ENCODE measurements around the gene MRTFA. TPM values are rescaled to one million over a fixed set of nuclear protein-coding genes. Genes with fewer than 3 reads are reported as not detected.

The MRTFA gene
- total and polyA plus RNA-seq, 2 of the 13 experiments (the other 11 are each of a cell fraction or from before 2014, with no cell fraction given) = 2.4 to 8.2 TPM

- TF ChIP-seq TSC22D2 (CRISPR knock-in tag; IDR thresholded peaks at IDR 0.05; ENCODE audit: borderline replicate concordance) = no peak
- TF ChIP-seq IKZF4 (CRISPR knock-in tag; IDR thresholded peaks at IDR 0.05; ENCODE audit: borderline replicate concordance, low read depth, not compliant biosample characterization) = no peak
- no peak for TF ChIP-seq STAG1 (CRISPR knock-in tag; IDR thresholded peaks at IDR 0.05)
- no peak for TF ChIP-seq ZNF180 (CRISPR knock-in tag; IDR thresholded peaks at IDR 0.05; ENCODE audit: borderline replicate concordance, low read depth)
- no peak for TF ChIP-seq ZNF256 (CRISPR knock-in tag; conservative IDR thresholded peaks at IDR 0.05)
- TF ChIP-seq CEBPB (IDR thresholded peaks at IDR 0.05; ENCODE audit: borderline replicate concordance, low read depth, low read length) = peak; percentile 98
- no peak for TF ChIP-seq ZNF746 (CRISPR knock-in tag; IDR thresholded peaks at IDR 0.05)
- no peak for TF ChIP-seq ZNF34 (CRISPR knock-in tag; IDR thresholded peaks at IDR 0.05; ENCODE audit: borderline replicate concordance)
- TF ChIP-seq ATAD3A (CRISPR knock-in tag; IDR thresholded peaks at IDR 0.05) = no peak
- TF ChIP-seq TFDP1 (CRISPR knock-in tag; IDR thresholded peaks at IDR 0.05; ENCODE audit: borderline replicate concordance) = peak; percentile 12; the same call in 1 of the 2 replicates
- no peak for TF ChIP-seq SNAI1 (CRISPR knock-in tag; IDR thresholded peaks at IDR 0.05; ENCODE audit: borderline replicate concordance)
- TF ChIP-seq NFE2L1 (CRISPR knock-in tag; IDR thresholded peaks at IDR 0.05; ENCODE audit: borderline replicate concordance) = no peak
- TF ChIP-seq MNT (IDR thresholded peaks at IDR 0.05) = no peak
- no peak for TF ChIP-seq RBM39 (IDR thresholded peaks at IDR 0.05; ENCODE audit: low read depth, low read length, poor library complexity, severe bottlenecking)
- no peak for TF ChIP-seq GLI4 (CRISPR knock-in tag; IDR thresholded peaks at IDR 0.05; ENCODE audit: borderline replicate concordance)
- no peak for TF ChIP-seq ZFP62 (CRISPR knock-in tag; IDR thresholded peaks at IDR 0.05)
- no peak for TF ChIP-seq RNF2 (conservative IDR thresholded peaks at IDR 0.05; ENCODE audit: low read depth)
- TF ChIP-seq HOXA5 (CRISPR knock-in tag; IDR thresholded peaks at IDR 0.05) = no peak
- no peak for TF ChIP-seq HIVEP1 (CRISPR knock-in tag; IDR thresholded peaks at IDR 0.05)
- TF ChIP-seq ZNF274 (CRISPR knock-in tag; IDR thresholded peaks at IDR 0.05) = no peak
- TF ChIP-seq RELA (CRISPR knock-in tag; IDR thresholded peaks at IDR 0.05) = no peak
- TF ChIP-seq FOXK2 (IDR thresholded peaks at IDR 0.05) = no peak
- no peak for TF ChIP-seq MAZ (IDR thresholded peaks at IDR 0.05; ENCODE audit: borderline replicate concordance, low read depth, low read length)
- no peak for TF ChIP-seq MAZ (CRISPR knock-in tag; IDR thresholded peaks at IDR 0.05; ENCODE audit: low read depth)
- TF ChIP-seq POLR2A (IDR thresholded peaks at IDR 0.05; ENCODE audit: insufficient read depth in 1 of 2, low read depth in 2 of 2, low read length in 2 of 2) = no peak
- TF ChIP-seq U2AF2 (IDR thresholded peaks at IDR 0.05; ENCODE audit: low read depth, low read length) = no peak
- TF ChIP-seq ZNF10 (CRISPR knock-in tag; IDR thresholded peaks at IDR 0.05; ENCODE audit: borderline replicate concordance, low read depth) = no peak
- no peak for TF ChIP-seq ZIK1 (CRISPR knock-in tag; IDR thresholded peaks at IDR 0.05; ENCODE audit: borderline replicate concordance, low read depth)
- no peak for TF ChIP-seq ATF1 (CRISPR knock-in tag; IDR thresholded peaks at IDR 0.05)
- no peak; the same call in 1 of the 2 replicates for TF ChIP-seq PHF21A (CRISPR knock-in tag; IDR thresholded peaks at IDR 0.05)
- no peak for TF ChIP-seq HNRNPUL1 (IDR thresholded peaks at IDR 0.05; ENCODE audit: low read depth, low read length)
- no peak for TF ChIP-seq ZNF446 (CRISPR knock-in tag; IDR thresholded peaks at IDR 0.05)
- TF ChIP-seq ZNF367 (CRISPR knock-in tag; IDR thresholded peaks at IDR 0.05; ENCODE audit: borderline replicate concordance) = no peak
- TF ChIP-seq FOXA3 (CRISPR knock-in tag; IDR thresholded peaks at IDR 0.05) = peak; percentile 78
Measured at GRCh38 chr22:40588726-40589125, 47.8 kb downstream of the MRTFA start (continued).

All from HepG2 (cell line).